Measurements from ENCODE around the gene INPP1. TPM values are rescaled to one million over a fixed set of nuclear protein-coding genes. Genes with fewer than 3 reads are reported as not detected.
"Not testable (repeated sequence)": the region's sequence is repeated elsewhere in the genome, so short reads cannot be mapped to it uniquely, and the experiment has no call there.

The INPP1 gene
- 41.7 TPM for total RNA-seq (ENCODE audit: unreplicated experiment)
- long read RNA-seq, transcript INPP1-201 (6 exons, 1,919 nt) = major isoform, 36 of 48 reads
- long read RNA-seq, partial matches to known transcripts = 3 of 48 reads
- long read RNA-seq, other reads (novel, unspliced or antisense) = 5 of 48 reads

- Mint-ChIP-seq H3K27me3 (ENCODE audit: unreplicated experiment) (peaks cover 7% of the 10 kb centered on the region), H3K36me3 (ENCODE audit: unreplicated experiment) (no peaks in the 10 kb centered on the region), H3K4me3 (ENCODE audit: unreplicated experiment) (peak within 1 kb of the TSS; percentile 96), H3K27ac (ENCODE audit: unreplicated experiment) (peak within 1 kb of the TSS; percentile 96), H3K4me1 (ENCODE audit: low read depth, unreplicated experiment) (peaks cover 13% of the 10 kb centered on the region), H3K9me3 (ENCODE audit: unreplicated experiment) (peaks cover 12% of the 10 kb centered on the region)
- DNase-seq = peak; percentile 78
- TF ChIP-seq CTCF (IDR thresholded peaks at IDR 0.05; ENCODE audit: partially characterized antibody, unreplicated experiment) = no peak
These were observed at the start of gene INPP1 for GRCh38 chr2:190343536-190344275. TSS of gene INPP1 (plus strand) at chr2:190343589. CDS start at chr2:190360103, 16,514 bp downstream.

- H3K4me3 Mint-ChIP-seq (ENCODE audit: unreplicated experiment); H3K27ac Mint-ChIP-seq (ENCODE audit: unreplicated experiment); H3K36me3 Mint-ChIP-seq (ENCODE audit: unreplicated experiment); DNase-seq; H3K27me3 Mint-ChIP-seq (ENCODE audit: unreplicated experiment); H3K9me3 Mint-ChIP-seq (ENCODE audit: unreplicated experiment); H3K4me1 Mint-ChIP-seq (ENCODE audit: low read depth, unreplicated experiment): not testable (repeated sequence)
These were observed 45.5 kb upstream of the INPP1 start for GRCh38 chr2:190297880-190298279.

GRCh38 chr2:190301032-190301431 lies 42.4 kb upstream of the INPP1 start:
- Mint-ChIP-seq H3K9me3 (ENCODE audit: unreplicated experiment) (peaks cover 2% of the 10 kb centered on the region), H3K36me3 (ENCODE audit: unreplicated experiment) (peaks cover 8% of the 10 kb centered on the region), H3K27ac (ENCODE audit: unreplicated experiment) (no peak overlapping the region), H3K4me1 (ENCODE audit: low read depth, unreplicated experiment) (no peaks in the 10 kb centered on the region), H3K4me3 (ENCODE audit: unreplicated experiment) (no peak overlapping the region), H3K27me3 (ENCODE audit: unreplicated experiment) (no peaks in the 10 kb centered on the region)
- DNase-seq = no peak
- TF ChIP-seq CTCF (IDR thresholded peaks at IDR 0.05; ENCODE audit: partially characterized antibody, unreplicated experiment) = no peak

GRCh38 chr2:190302052-190302451 lies 41.3 kb upstream of the INPP1 start:
- H3K27me3 Mint-ChIP-seq (ENCODE audit: unreplicated experiment) = no peaks in the 10 kb centered on the region
- no peak overlapping the region for H3K4me3 Mint-ChIP-seq (ENCODE audit: unreplicated experiment)
- no peak for DNase-seq
- H3K9me3 Mint-ChIP-seq (ENCODE audit: unreplicated experiment) = peaks cover 2% of the 10 kb centered on the region
- no peaks in the 10 kb centered on the region for H3K4me1 Mint-ChIP-seq (ENCODE audit: low read depth, unreplicated experiment)
- no peak overlapping the region for H3K27ac Mint-ChIP-seq (ENCODE audit: unreplicated experiment)
- no peak for TF ChIP-seq CTCF (IDR thresholded peaks at IDR 0.05; ENCODE audit: partially characterized antibody, unreplicated experiment)
- peaks cover 8% of the 10 kb centered on the region for H3K36me3 Mint-ChIP-seq (ENCODE audit: unreplicated experiment)

- no peak for DNase-seq
- Mint-ChIP-seq H3K4me3 (ENCODE audit: unreplicated experiment) (no peak overlapping the region), H3K4me1 (ENCODE audit: low read depth, unreplicated experiment) (no peaks in the 10 kb centered on the region), H3K27ac (ENCODE audit: unreplicated experiment) (no peak overlapping the region), H3K36me3 (ENCODE audit: unreplicated experiment) (peaks cover 8% of the 10 kb centered on the region), H3K9me3 (ENCODE audit: unreplicated experiment) (peaks cover 2% of the 10 kb centered on the region), H3K27me3 (ENCODE audit: unreplicated experiment) (no peaks in the 10 kb centered on the region)
- no peak for TF ChIP-seq CTCF (IDR thresholded peaks at IDR 0.05; ENCODE audit: partially characterized antibody, unreplicated experiment)
These were observed 39.7 kb upstream of the INPP1 start for GRCh38 chr2:190303647-190304046.

Measured in glutamatergic neuron (in vitro differentiated cells).